Psoas muscle (tissue), 8 donors: ENCODE results near the gene CUX1. TPM values are rescaled to one million over a fixed set of nuclear protein-coding genes. Genes with fewer than 3 reads are reported as not detected.

Source experiments
- ATAC-seq, 4 donors: fragments of 200-7000 bp; cut with Tn5 transposase; one replicate each; pipeline ENCODE4 v1.9.1; 2020; ENCODE audit warnings: moderate library complexity in 3 of 4, mild to moderate bottlenecking in 2 of 4
- DNase-seq, 2 donors: peaks; one replicate each; pipeline ENCODE4 v3.0.0-alpha.2; 2020
- H3K27ac ChIP-seq: fragments of 200-600 bp; one replicate; pipeline ENCODE4 v1.8.0; 2022
- H3K27me3 ChIP-seq, 3 donors: fragments of 200-600 bp in 1 of 3; one replicate each; pipeline versions ENCODE4 v1.6.1 to v1.8.0; 2013 to 2022; ENCODE audit warnings: low read length in 2 of 3, mild to moderate bottlenecking in 2 of 3, moderate library complexity in 1 of 3; ENCODE audit not compliant: insufficient read depth in 3 of 3
- H3K36me3 ChIP-seq, 2 donors: fragments of 200-600 bp in 1 of 2; one replicate each; pipeline versions ENCODE4 v1.6.1 to v1.8.0; 2013 to 2022; ENCODE audit warnings: low read depth in 1 of 2, mild to moderate bottlenecking in 1 of 2, moderate library complexity in 1 of 2; ENCODE audit not compliant: insufficient read depth in 1 of 2
- H3K4me1 ChIP-seq: fragments of 200-600 bp; one replicate; pipeline ENCODE4 v1.8.0; 2022
- H3K4me3 ChIP-seq: fragments of 200-600 bp; one replicate; pipeline ENCODE4 v1.8.0; 2022; ENCODE audit warnings: mild to moderate bottlenecking
- H3K9me3 ChIP-seq: fragments of 200-600 bp; one replicate; pipeline ENCODE4 v1.8.0; 2022
- CTCF ChIP-seq: fragments of 200-600 bp; IDR thresholded peaks from one replicate; pipeline ENCODE4 v1.8.0; 2022; ENCODE audit warnings: antibody characterized with exemption
- WGBS, 3 donors: extraction: QIAGEN DNeasy Blood & Tissue Kit; methylation state at CpG; one replicate each; pipeline versions ENCODE4 v1.1.6 to v1.1.7; 2013; 5-methylcytosine and 5-hydroxymethylcytosine counted together
- intact Hi-C, 2 donors: fragments of 100-400 bp; cut with DNase I; formaldehyde crosslinking; loops; one replicate each; pipeline versions ENCODE4 v1.11.0 to v1.14.2; 2022
- polyA plus RNA-seq, 3 donors: library from polyadenylated mRNA; stranded (reverse); fragments of 200-250 nt; gene quantifications; one replicate each; pipeline ENCODE4 v1.2.3, GENCODE V29; 2013
- total RNA-seq, 4 donors: library from RNA; stranded (reverse); fragmentation: NEBNext Ultra II Directional in 2 of 4; extraction: Animal tissue kit (Norgen Biotek cat#: 25700) in 2 of 4; gene quantifications; one replicate each; pipeline versions ENCODE4 v1.2.1 to v1.2.4, GENCODE V29; 2021 to 2023
- donor health status: healthy with polysubstance abuse.
- donor health status: DM: no; HTN: no; CAD: no; lungs with moderate emphysema.
- donor health status: Bipolar disorder and iron deficiency.
- donor health status: healthy.
- donor health status: DM: yes; HTN: yes; CAD: no.
- donor health status: DM: no; HTN: no; CAD: no.
- donor health status: DM: no; HTN: no; CAD: no.
- donor health status: DM: yes; HTN: yes; CAD: no.

Gene CUX1
- total and polyA plus RNA-seq, 7 donors = 12.5 to 95.6 (median 72.4) TPM

DNA sequence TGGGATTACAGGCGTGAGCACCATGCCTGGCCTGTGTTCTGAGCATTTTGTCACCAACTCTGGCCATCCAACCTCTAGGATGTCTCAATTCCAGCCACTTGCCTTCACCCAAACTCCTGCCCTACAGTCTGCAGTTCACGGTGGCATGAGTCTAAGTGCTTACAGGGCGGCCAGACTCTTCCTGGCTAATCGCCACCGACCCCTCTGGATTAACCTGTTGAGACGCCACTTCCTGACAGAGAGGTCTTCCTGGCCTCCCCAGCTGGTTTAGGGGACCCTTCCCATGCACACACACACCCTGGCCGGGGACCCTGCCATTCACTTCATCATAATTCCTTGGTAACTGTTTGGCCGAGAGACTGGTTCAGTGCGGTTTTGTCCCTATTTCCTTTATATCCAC lies 257.7 kb downstream of the CUX1 start:
- Histone ChIP-seq H3K4me3 (no peak overlapping the region), H3K36me3 (peaks cover 0 to 31% of the 10 kb centered on the region in 2 donors), H3K27me3 (no peaks in the 10 kb centered on the region), H3K27ac (no peak overlapping the region), H3K9me3 (no peaks in the 10 kb centered on the region), H3K4me1 (no peaks in the 10 kb centered on the region)
- ATAC-seq (no peak), DNase-seq (no peak)
- no peak for TF ChIP-seq CTCF
- intact Hi-C loops = no loop called here
- WGBS, 3 donors = 95 to 98% (median 95%) methylated on average over 9 of the region's 9 CpGs

GRCh38 chr7:102075553-102076135 lies 258.2 kb downstream of the CUX1 start:
- DNase-seq (no peak), ATAC-seq (no peak)
- no peak overlapping the region for H3K27ac ChIP-seq
- no peaks in the 10 kb centered on the region for H3K9me3 ChIP-seq
- no peaks in the 10 kb centered on the region for H3K4me1 ChIP-seq
- WGBS, 3 donors = 96 to 98% (median 96%) methylated on average over 11 of the region's 11 CpGs
- peaks cover 0 to 26% of the 10 kb centered on the region in 2 donors for H3K36me3 ChIP-seq
- no peak overlapping the region for H3K4me3 ChIP-seq
- intact Hi-C loops = no loop called here
- no peak for TF ChIP-seq CTCF
- no peaks in the 10 kb centered on the region for H3K27me3 ChIP-seq

GRCh38 chr7:102077081-102077480 lies 259.7 kb downstream of the CUX1 start:
- H3K9me3 ChIP-seq = no peaks in the 10 kb centered on the region
- intact Hi-C loops = no loop called here
- H3K27me3 ChIP-seq = no peaks in the 10 kb centered on the region
- 81% methylated on average over 5 of the region's 5 CpGs for WGBS, 3 donors
- no peak for TF ChIP-seq CTCF
- H3K36me3 ChIP-seq = peaks cover 0 to 12% of the 10 kb centered on the region in 2 donors
- H3K4me1 ChIP-seq = no peaks in the 10 kb centered on the region
- ATAC-seq = no peak
- DNase-seq = no peak
- no peak overlapping the region for H3K27ac ChIP-seq
- no peak overlapping the region for H3K4me3 ChIP-seq

GRCh38 chr7:102079140-102080018 lies 262.0 kb downstream of the CUX1 start:
- ATAC-seq (peak; percentile 28 to 81 (median 53)), DNase-seq (no peak)
- no peaks in the 10 kb centered on the region for H3K9me3 ChIP-seq
- no peaks in the 10 kb centered on the region for H3K4me1 ChIP-seq
- peaks cover 0 to 2% of the 10 kb centered on the region in 2 donors for H3K36me3 ChIP-seq
- WGBS, 3 donors = 64 to 81% (median 67%) methylated on average over 24 of the region's 24 CpGs
- TF ChIP-seq CTCF = no peak
- H3K4me3 ChIP-seq = no peak overlapping the region
- no peaks in the 10 kb centered on the region for H3K27me3 ChIP-seq
- intact Hi-C loops = no loop called here
- H3K27ac ChIP-seq = no peak overlapping the region
